HEK293 (cell line): ENCODE measurements around the gene SOCS1.

Source experiments
- CTCF ChIA-PET: fragments of 350-600 bp; formaldehyde crosslinking; extraction: SDS; loops from one replicate; lab custom pipeline; 2021; ENCODE audit warnings: antibody characterized with exemption; lab: Yijun Ruan, JAX
- POLR2A ChIA-PET: fragments of 300-600 bp; formaldehyde crosslinking; extraction: SDS; loops from one replicate; lab custom pipeline; 2020; ENCODE audit warnings: antibody characterized with exemption, inconsistent platforms; lab: Yijun Ruan, JAX
- H3K27ac ChIP-seq: fragments of 200-500 bp; sonication (Bioruptor generic); 2 replicates; pipeline ENCODE4 v1.5.1; 2014; ENCODE audit warnings: low read depth, low read length, control low read depth, inconsistent platforms; ENCODE audit errors: extremely low read depth
- H3K36me3 ChIP-seq, 2 experiments: fragments of 200-500 bp in 1 of 2; sonication (Bioruptor generic) in 1 of 2; 1 replicate in 1 of 2; 2 replicates in 1 of 2; pipeline ENCODE4 v1.5.1; 2014 to 2017; ENCODE audit warnings: inconsistent platforms in 2 of 2, low read length in 2 of 2; ENCODE audit not compliant: control insufficient read depth in 2 of 2, insufficient read depth in 1 of 2
- H3K4me1 ChIP-seq: fragments of 200-500 bp; sonication (Bioruptor generic); 2 replicates; pipeline ENCODE4 v1.5.1; 2014; ENCODE audit warnings: mild to moderate bottlenecking, low read length, inconsistent platforms; ENCODE audit not compliant: control insufficient read depth, insufficient read depth
- H3K4me3 ChIP-seq: 2 replicates; pipeline ENCODE4 v1.5.1; 2011; ENCODE audit warnings: low read depth, mild to moderate bottlenecking, control low read depth, low read length, moderate library complexity
- H3K9me3 ChIP-seq: fragments of 200-500 bp; sonication (Bioruptor generic); 2 replicates; pipeline ENCODE4 v1.5.1; 2014; ENCODE audit warnings: low read depth, low read length, inconsistent platforms; ENCODE audit not compliant: control insufficient read depth, insufficient read depth
- FEZF1 ChIP-seq: fragments of 450-650 bp; formaldehyde crosslinking; IDR thresholded peaks from 2 replicates; pipeline ENCODE4 v1.5.1; 2016; ENCODE audit warnings: missing biosample characterization, missing genetic modification characterization
- KLF1 ChIP-seq: fragments of 450-650 bp; formaldehyde crosslinking; IDR thresholded peaks from 2 replicates; pipeline ENCODE4 v1.5.1; 2016; ENCODE audit warnings: missing biosample characterization, missing genetic modification characterization
- MYNN ChIP-seq: fragments of 450-650 bp; formaldehyde crosslinking; IDR thresholded peaks from 2 replicates; pipeline ENCODE4 v1.5.1; 2016; ENCODE audit warnings: missing biosample characterization, missing genetic modification characterization, borderline replicate concordance
- OVOL3 ChIP-seq: fragments of 450-650 bp; formaldehyde crosslinking; IDR thresholded peaks from 2 replicates; pipeline ENCODE4 v1.5.1; 2016; ENCODE audit warnings: missing biosample characterization, missing genetic modification characterization
- PBX3 ChIP-seq: sonication (generic); formaldehyde crosslinking; IDR thresholded peaks from 2 replicates; pipeline ENCODE4 v1.8.1; 2022; ENCODE audit warnings: mild to moderate bottlenecking, moderate library complexity, missing genetic modification reagents
- RBAK ChIP-seq: fragments of 450-650 bp; formaldehyde crosslinking; IDR thresholded peaks from 2 replicates; pipeline ENCODE4 v1.5.1; 2016; ENCODE audit warnings: missing biosample characterization, missing genetic modification characterization
- TCF7L2 ChIP-seq: IDR thresholded peaks from 2 replicates; pipeline ENCODE4 v1.6.1; 2011; ENCODE audit warnings: low read depth, mild to moderate bottlenecking, inconsistent platforms, low read length, moderate library complexity, borderline replicate concordance
- ZBTB7A ChIP-seq: fragments of 450-650 bp; formaldehyde crosslinking; IDR thresholded peaks from 2 replicates; pipeline ENCODE4 v1.5.1; 2016; ENCODE audit warnings: low read depth, missing biosample characterization, missing genetic modification characterization
- ZFP37 ChIP-seq: fragments of 450-650 bp; formaldehyde crosslinking; IDR thresholded peaks from 2 replicates; pipeline ENCODE4 v1.5.1; 2016; ENCODE audit warnings: missing biosample characterization, missing genetic modification characterization
- ZNF155 ChIP-seq: fragments of 450-650 bp; formaldehyde crosslinking; IDR thresholded peaks from 2 replicates; pipeline ENCODE4 v1.5.1; 2016; ENCODE audit warnings: missing biosample characterization, missing genetic modification characterization
- ZNF211 ChIP-seq: fragments of 450-650 bp; formaldehyde crosslinking; IDR thresholded peaks from 2 replicates; pipeline ENCODE4 v1.5.1; 2016; ENCODE audit warnings: low read depth, missing biosample characterization, missing genetic modification characterization
- ZNF248 ChIP-seq: fragments of 450-650 bp; formaldehyde crosslinking; IDR thresholded peaks from 2 replicates; pipeline ENCODE4 v1.5.1; 2017; ENCODE audit warnings: missing biosample characterization, missing genetic modification characterization
- ZNF26 ChIP-seq: fragments of 450-650 bp; formaldehyde crosslinking; IDR thresholded peaks from 2 replicates; pipeline ENCODE4 v1.5.1; 2016; ENCODE audit warnings: missing biosample characterization, missing genetic modification characterization
- ZNF292 ChIP-seq: fragments of 450-650 bp; formaldehyde crosslinking; IDR thresholded peaks from 2 replicates; pipeline ENCODE4 v1.5.1; 2016; ENCODE audit warnings: low read depth, missing biosample characterization, missing genetic modification characterization, borderline replicate concordance
- ZNF391 ChIP-seq: fragments of 450-650 bp; formaldehyde crosslinking; IDR thresholded peaks from 2 replicates; pipeline ENCODE4 v1.5.1; 2016; ENCODE audit warnings: low read depth, missing biosample characterization, missing genetic modification characterization, borderline replicate concordance
- ZNF596 ChIP-seq: fragments of 450-650 bp; IDR thresholded peaks from 2 replicates; pipeline ENCODE4 v1.5.0; 2018; ENCODE audit warnings: missing biosample characterization, mild to moderate bottlenecking, missing genetic modification characterization, moderate library complexity
- ZNF629 ChIP-seq: fragments of 450-650 bp; formaldehyde crosslinking; IDR thresholded peaks from 2 replicates; pipeline ENCODE4 v1.5.1; 2017; ENCODE audit warnings: missing biosample characterization, missing genetic modification characterization
- ZNF660 ChIP-seq: fragments of 450-650 bp; IDR thresholded peaks from 2 replicates; pipeline ENCODE4 v1.5.1; 2018; ENCODE audit warnings: missing biosample characterization, mild to moderate bottlenecking, missing genetic modification characterization
- TF ChIP-seq, protein P1 (sequence below): fragments of 450-650 bp; formaldehyde crosslinking; IDR thresholded peaks from 2 replicates; pipeline ENCODE4 v1.5.1; 2016; ENCODE audit warnings: missing biosample characterization, missing genetic modification characterization
- TF ChIP-seq, protein P2 (sequence below): IDR thresholded peaks from 2 replicates; pipeline ENCODE4 v1.6.1; 2011; ENCODE audit warnings: mild to moderate bottlenecking, low read depth, low read length, borderline replicate concordance
- TF ChIP-seq, protein P3 (sequence below): fragments of 450-650 bp; formaldehyde crosslinking; optimal IDR thresholded peaks from 2 replicates; pipeline ENCODE3; 2016; ENCODE audit warnings: missing biosample characterization, mild to moderate bottlenecking, missing genetic modification characterization

SOCS1 gene

DNA sequence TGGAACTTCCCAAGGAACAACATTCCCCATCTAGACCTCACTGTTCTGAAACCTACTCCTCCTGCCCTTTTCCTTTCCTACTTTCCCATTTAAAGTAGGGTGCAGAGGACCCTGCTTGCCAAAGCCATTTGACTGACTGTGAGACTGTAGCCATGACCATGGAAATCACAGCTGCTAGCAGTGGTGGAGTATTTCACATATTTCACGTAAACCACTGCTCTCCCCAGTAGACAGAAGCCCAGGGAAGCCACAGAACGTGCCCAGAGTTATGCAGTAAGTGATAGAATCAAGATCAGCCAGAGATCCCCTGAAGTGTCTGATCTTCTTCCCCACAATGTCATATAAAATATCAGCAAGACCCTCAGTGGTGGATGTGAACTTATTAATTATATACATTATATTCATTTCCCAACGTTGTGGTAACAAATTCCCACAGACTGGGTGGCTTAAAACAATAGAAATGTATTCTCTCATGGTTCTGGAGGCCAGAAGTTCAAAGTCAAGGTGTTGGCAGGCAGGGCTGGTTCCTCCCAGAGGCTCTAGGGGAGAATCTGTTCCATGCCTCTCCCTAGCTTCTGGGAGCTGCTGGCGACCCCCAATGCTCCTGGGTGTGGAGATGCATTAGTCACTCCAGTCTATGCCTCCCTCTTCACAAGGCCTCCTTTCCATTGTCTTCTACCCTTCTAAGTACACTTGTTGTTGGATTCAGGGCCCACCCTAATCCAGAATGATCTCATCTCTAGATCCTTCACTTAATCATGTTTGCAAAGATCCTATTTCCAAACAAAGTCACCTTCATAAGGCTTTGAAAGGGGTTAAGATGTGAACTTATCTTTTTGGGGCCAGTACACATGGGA, 45.9 kb upstream of the SOCS1 start:
- no peaks in the 10 kb centered on the region for H3K9me3 ChIP-seq
- ChIA-PET CTCF (interaction anchor here (0.7 kb wide), 1 partner anchor 25 kb away, joined by 5 read pairs; no protein-coding TSS in a partner anchor), POLR2A (no interaction called here)
- no peaks in the 10 kb centered on the region for H3K36me3 ChIP-seq
- H3K4me1 ChIP-seq = 0 out of 2 replicates have a peak, but pooled peaks cover 2% of the 10 kb centered on the region
- no peak overlapping the region for H3K4me3 ChIP-seq
- H3K27ac ChIP-seq = no peak overlapping the region
- no peak for TF ChIP-seq ZNF596
- TF ChIP-seq KLF1 (tag by site-specific recombination) = peak; percentile 46; the same call in 1 of the 2 replicates
- no peak for TF ChIP-seq ZFP37 (tag by site-specific recombination)
- TF ChIP-seq, protein P1, sequence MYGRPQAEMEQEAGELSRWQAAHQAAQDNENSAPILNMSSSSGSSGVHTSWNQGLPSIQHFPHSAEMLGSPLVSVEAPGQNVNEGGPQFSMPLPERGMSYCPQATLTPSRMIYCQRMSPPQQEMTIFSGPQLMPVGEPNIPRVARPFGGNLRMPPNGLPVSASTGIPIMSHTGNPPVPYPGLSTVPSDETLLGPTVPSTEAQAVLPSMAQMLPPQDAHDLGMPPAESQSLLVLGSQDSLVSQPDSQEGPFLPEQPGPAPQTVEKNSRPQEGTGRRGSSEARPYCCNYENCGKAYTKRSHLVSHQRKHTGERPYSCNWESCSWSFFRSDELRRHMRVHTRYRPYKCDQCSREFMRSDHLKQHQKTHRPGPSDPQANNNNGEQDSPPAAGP = peak; percentile 96

DNA sequence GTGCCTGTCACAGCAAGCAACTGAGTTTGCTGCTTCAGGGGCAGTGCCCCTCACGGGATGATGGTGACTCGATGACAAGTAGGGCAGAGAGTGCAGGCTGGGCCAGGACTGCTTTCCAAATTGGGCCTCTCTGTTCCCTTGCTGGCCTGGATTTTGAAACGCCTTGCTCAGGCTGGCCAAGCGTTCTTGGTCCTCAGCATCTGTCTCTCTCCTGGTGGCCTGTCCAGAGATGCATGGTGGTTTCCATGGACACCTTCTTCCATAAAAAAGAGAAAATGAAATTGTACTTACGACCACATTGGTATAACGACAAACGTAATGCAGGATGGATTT, 44.5 kb upstream of the SOCS1 start:
- POLR2A ChIA-PET = no interaction called here
- CTCF ChIA-PET = no interaction called here
- TF ChIP-seq ZNF26 (no peak), ZNF292 (tag by site-specific recombination) (no peak), FEZF1 (tag by site-specific recombination) (no peak), ZNF391 (tag by site-specific recombination) (no peak), ZNF211 (no peak), ZNF660 (tag by site-specific recombination) (no peak), PBX3 (CRISPR knock-in tag) (no peak), MYNN (tag by site-specific recombination) (no peak), ZNF629 (tag by site-specific recombination) (no peak), ZNF248 (tag by site-specific recombination) (no peak), TCF7L2 (no peak), RBAK (tag by site-specific recombination) (no peak), ZNF155 (tag by site-specific recombination) (no peak), ZBTB7A (tag by site-specific recombination) (no peak), OVOL3 (tag by site-specific recombination) (no peak)
- TF ChIP-seq, protein P2, sequence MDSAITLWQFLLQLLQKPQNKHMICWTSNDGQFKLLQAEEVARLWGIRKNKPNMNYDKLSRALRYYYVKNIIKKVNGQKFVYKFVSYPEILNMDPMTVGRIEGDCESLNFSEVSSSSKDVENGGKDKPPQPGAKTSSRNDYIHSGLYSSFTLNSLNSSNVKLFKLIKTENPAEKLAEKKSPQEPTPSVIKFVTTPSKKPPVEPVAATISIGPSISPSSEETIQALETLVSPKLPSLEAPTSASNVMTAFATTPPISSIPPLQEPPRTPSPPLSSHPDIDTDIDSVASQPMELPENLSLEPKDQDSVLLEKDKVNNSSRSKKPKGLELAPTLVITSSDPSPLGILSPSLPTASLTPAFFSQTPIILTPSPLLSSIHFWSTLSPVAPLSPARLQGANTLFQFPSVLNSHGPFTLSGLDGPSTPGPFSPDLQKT = no peak
- TF ChIP-seq, protein P3, sequence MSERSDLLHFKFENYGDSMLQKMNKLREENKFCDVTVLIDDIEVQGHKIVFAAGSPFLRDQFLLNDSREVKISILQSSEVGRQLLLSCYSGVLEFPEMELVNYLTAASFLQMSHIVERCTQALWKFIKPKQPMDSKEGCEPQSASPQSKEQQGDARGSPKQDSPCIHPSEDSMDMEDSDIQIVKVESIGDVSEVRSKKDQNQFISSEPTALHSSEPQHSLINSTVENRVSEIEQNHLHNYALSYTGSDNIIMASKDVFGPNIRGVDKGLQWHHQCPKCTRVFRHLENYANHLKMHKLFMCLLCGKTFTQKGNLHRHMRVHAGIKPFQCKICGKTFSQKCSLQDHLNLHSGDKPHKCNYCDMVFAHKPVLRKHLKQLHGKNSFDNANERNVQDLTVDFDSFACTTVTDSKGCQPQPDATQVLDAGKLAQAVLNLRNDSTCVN (tag by site-specific recombination) = no peak
- TF ChIP-seq, all 188 proteins: peak for 0
- Histone ChIP-seq H3K27ac (no peak overlapping the region), H3K4me3 (no peak overlapping the region), H3K36me3 (no peaks in the 10 kb centered on the region), H3K4me1 (0 out of 2 replicates have a peak, but pooled peaks cover 2% of the 10 kb centered on the region), H3K9me3 (no peaks in the 10 kb centered on the region)
